Mesothelial cell of epicardium (in vitro differentiated cells): ENCODE measurements around the gene FXYD6. TPM values are rescaled to one million over a fixed set of nuclear protein-coding genes. Genes with fewer than 3 reads are reported as not detected.
A peak's percentile ranks its signal among the peaks of the same experiment; 100 is the strongest.

ENCODE experiments used
- DNase-seq, 2 experiments: peaks; one replicate each; pipeline ENCODE4 v3.0.0; 2021; ENCODE audit warnings: low spot score in 2 of 2; ENCODE audit not compliant: unreplicated experiment in 2 of 2
- H3K27ac Mint-ChIP-seq: 2 replicates; pipeline ENCODE4 v1.8.0; 2021; ENCODE audit warnings: mixed read lengths
- H3K27me3 Mint-ChIP-seq: 2 replicates; pipeline ENCODE4 v1.8.0; 2021; ENCODE audit warnings: low read depth, mixed read lengths
- H3K36me3 Mint-ChIP-seq: 2 replicates; pipeline ENCODE4 v1.8.0; 2021; ENCODE audit warnings: mixed read lengths
- H3K4me1 Mint-ChIP-seq: 2 replicates; pipeline ENCODE4 v1.8.0; 2021; ENCODE audit warnings: mixed read lengths
- H3K4me3 Mint-ChIP-seq: 2 replicates; pipeline ENCODE4 v1.8.0; 2021; ENCODE audit warnings: mild to moderate bottlenecking, moderate library complexity, mixed read lengths
- H3K9me3 Mint-ChIP-seq: 2 replicates; pipeline ENCODE4 v1.8.0; 2021; ENCODE audit warnings: mixed read lengths
- CTCF ChIP-seq: fragments of 200-600 bp; sonication (generic); IDR thresholded peaks from one replicate; pipeline ENCODE4 v1.5.0; 2021; ENCODE audit warnings: antibody characterized with exemption; ENCODE audit not compliant: unreplicated experiment
- total RNA-seq: library from RNA; stranded (reverse); gene quantifications from 3 replicates; pipeline ENCODE4 v1.2.1, GENCODE V29; 2021

The FXYD6 gene
- total RNA-seq, 1 donor from 2014 or later = 116 TPM

DNA sequence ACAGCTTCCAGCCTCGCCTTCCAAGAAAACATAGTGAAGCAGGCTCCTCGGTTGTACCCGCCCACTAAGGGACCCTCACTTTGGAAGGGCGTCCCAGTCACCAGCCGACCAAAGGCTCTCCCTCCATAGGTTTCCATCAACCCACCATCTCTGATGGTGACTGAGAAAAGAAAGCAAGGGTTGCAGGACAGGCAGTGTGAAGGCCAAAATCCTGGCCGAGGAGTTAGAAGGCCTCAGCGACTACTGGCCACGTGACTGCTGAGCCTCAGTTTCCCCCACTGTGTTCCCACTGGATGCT is 2.7 kb downstream of the FXYD6 start:
- no peak for DNase-seq
- Mint-ChIP-seq H3K36me3 (no peaks in the 10 kb centered on the region), H3K9me3 (no peaks in the 10 kb centered on the region), H3K27me3 (peaks cover 17% of the 10 kb centered on the region), H3K4me1 (peaks cover 67% of the 10 kb centered on the region), H3K4me3 (no peak overlapping the region), H3K27ac (peak overlapping the region; percentile 42)
- no peak for TF ChIP-seq CTCF

DNA sequence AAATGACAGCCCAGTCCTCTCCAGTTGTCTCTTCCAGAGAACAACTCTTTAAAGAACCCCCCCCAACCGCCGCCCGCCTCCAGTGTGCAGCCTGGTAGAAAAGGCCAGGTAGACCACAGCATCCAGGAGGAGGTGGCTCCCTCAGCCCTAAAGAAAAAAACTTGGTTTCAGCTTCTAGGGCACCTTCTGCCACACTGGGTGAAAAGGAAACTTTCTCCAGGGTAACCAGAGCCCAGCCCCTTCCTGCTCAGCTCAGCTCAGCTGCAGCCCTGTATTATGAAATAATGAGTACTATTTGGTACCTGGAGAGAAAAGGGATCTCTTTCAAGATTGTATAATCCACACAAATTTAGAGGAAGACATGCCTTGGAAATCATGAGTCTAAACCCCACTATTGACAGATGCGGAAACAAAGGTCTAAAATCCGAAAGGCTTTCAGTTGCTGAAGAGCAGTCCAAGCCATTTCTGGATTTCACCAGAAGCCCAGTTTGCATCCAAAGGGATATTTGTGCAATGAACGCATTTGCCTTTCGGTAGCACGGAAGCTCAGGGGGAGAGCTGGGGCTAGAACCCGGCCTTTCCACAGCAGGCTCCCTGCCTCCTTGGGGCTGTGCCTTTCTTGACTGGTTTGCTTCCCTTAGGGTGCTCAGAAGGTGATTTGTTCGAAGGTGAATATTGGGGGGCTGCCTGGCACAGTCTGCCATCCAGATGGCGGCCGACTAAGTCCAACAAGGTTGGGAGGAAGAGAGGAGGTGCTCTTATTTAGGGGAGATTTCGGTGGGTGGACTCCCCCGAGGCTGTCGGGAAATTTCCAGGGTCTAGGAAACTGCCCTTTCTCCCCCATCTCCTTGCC is 3.3 kb downstream of the FXYD6 start:
- H3K9me3 Mint-ChIP-seq = no peaks in the 10 kb centered on the region
- no peak for TF ChIP-seq CTCF
- peaks cover 73% of the 10 kb centered on the region for H3K4me1 Mint-ChIP-seq
- peaks cover 11% of the 10 kb centered on the region for H3K27me3 Mint-ChIP-seq
- no peak overlapping the region for H3K27ac Mint-ChIP-seq
- H3K36me3 Mint-ChIP-seq = peaks cover 2% of the 10 kb centered on the region
- no peak for DNase-seq
- no peak overlapping the region for H3K4me3 Mint-ChIP-seq

DNA sequence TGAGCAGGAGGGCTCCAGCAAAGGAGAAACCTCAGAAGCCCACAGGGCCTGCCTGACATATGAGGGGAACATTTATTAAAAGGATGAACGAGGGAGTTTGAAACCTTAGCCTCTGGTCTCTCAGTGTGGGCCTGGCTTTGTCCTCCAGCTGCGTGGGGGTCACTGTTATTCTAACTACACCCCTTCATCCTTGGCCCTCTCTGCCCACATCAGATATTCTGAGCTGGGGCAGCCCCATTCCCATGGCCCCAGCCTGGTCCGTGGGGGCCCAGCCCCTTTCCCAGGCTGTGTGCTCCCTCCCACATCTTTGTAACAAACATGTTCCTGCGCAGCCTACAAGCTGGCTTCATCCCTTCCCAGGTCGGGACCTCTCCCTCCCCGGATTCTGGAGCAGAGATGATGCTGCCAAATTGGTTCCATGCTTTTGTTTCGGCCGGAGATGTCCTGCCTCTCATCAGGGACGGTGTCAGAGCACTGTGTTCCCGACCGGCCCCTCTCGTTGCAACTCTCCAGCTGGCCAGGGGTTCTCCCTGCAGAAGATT is 4.0 kb downstream of the FXYD6 start:
- H3K27ac Mint-ChIP-seq = no peak overlapping the region
- no peaks in the 10 kb centered on the region for H3K9me3 Mint-ChIP-seq
- H3K36me3 Mint-ChIP-seq = peaks cover 3% of the 10 kb centered on the region
- no peak overlapping the region for H3K4me3 Mint-ChIP-seq
- TF ChIP-seq CTCF = no peak
- H3K4me1 Mint-ChIP-seq = peaks cover 75% of the 10 kb centered on the region
- H3K27me3 Mint-ChIP-seq = peaks cover 7% of the 10 kb centered on the region
- DNase-seq = no peak

- no peak for TF ChIP-seq CTCF
- no peak for DNase-seq
- Mint-ChIP-seq H3K27me3 (peaks cover 2% of the 10 kb centered on the region), H3K9me3 (no peaks in the 10 kb centered on the region), H3K36me3 (peaks cover 3% of the 10 kb centered on the region), H3K4me3 (no peak overlapping the region), H3K4me1 (peaks cover 71% of the 10 kb centered on the region), H3K27ac (no peak overlapping the region)
Measured at GRCh38 chr11:117871784-117872183, 4.7 kb downstream of the FXYD6 start.

- TF ChIP-seq CTCF = no peak
- Mint-ChIP-seq H3K4me3 (no peak overlapping the region), H3K27ac (peak overlapping the region; percentile 89), H3K9me3 (no peaks in the 10 kb centered on the region), H3K36me3 (peaks cover 3% of the 10 kb centered on the region), H3K27me3 (peaks cover under 1% of the 10 kb centered on the region), H3K4me1 (peaks cover 68% of the 10 kb centered on the region)
- DNase-seq = no peak
Measured at GRCh38 chr11:117871160-117871559, 5.3 kb downstream of the FXYD6 start.
